Keratinocyte (primary cell): ENCODE results near the gene TIMM23. TPM values are rescaled to one million over a fixed set of nuclear protein-coding genes. Genes with fewer than 3 reads are reported as not detected.
"Not testable (repeated sequence)": the region's sequence is repeated elsewhere in the genome, so short reads cannot be mapped to it uniquely, and the experiment has no call there.

Source experiments
- DNase-seq: peaks from one replicate; pipeline ENCODE4 v3.0.0-alpha.2; 2011; ENCODE audit warnings: low read depth, missing footprints, low spot score
- FAIRE-seq: peaks from 2 replicates; lab custom pipeline; 2011; peaks lifted over from hg19 to GRCh38; lab: Jason Lieb, UNC
- H2AFZ ChIP-seq: 2 replicates; pipeline ENCODE4 v1.6.0; 2012; ENCODE audit warnings: low read length, control low read depth, inconsistent platforms; ENCODE audit not compliant: control insufficient read depth
- H3K27ac ChIP-seq: 2 replicates; pipeline ENCODE4 v1.5.1; 2011; ENCODE audit warnings: low read length; ENCODE audit not compliant: control insufficient read depth, insufficient read depth
- H3K27me3 ChIP-seq: 3 replicates; pipeline ENCODE4 v1.6.0; 2011; ENCODE audit warnings: low read length; ENCODE audit not compliant: control insufficient read depth, insufficient read depth; ENCODE audit errors: extremely low read depth
- H3K36me3 ChIP-seq, 2 experiments: 2 replicates in 1 of 2; 3 replicates in 1 of 2; pipeline ENCODE4 v1.5.1; 2011; ENCODE audit warnings: low read length in 2 of 2, mild to moderate bottlenecking in 1 of 2; ENCODE audit not compliant: control insufficient read depth in 2 of 2, insufficient read depth in 2 of 2; ENCODE audit errors: extremely low read depth in 1 of 2
- H3K4me1 ChIP-seq: 3 replicates; pipeline ENCODE4 v1.5.1; 2011; ENCODE audit warnings: low read length; ENCODE audit not compliant: control insufficient read depth, insufficient read depth; ENCODE audit errors: extremely low read depth
- H3K4me2 ChIP-seq: 3 replicates; pipeline ENCODE4 v1.6.0; 2011; ENCODE audit warnings: low read depth, low read length; ENCODE audit not compliant: control insufficient read depth, insufficient read depth; ENCODE audit errors: extremely low read depth
- H3K4me3 ChIP-seq, 3 experiments: fragments of 200-600 bp in 1 of 3; sonication (generic) in 1 of 3; 2 replicates in 2 of 3; 3 replicates in 1 of 3; pipeline ENCODE4 v1.5.1; 2011 to 2016; ENCODE audit warnings: low read length in 3 of 3, mild to moderate bottlenecking in 3 of 3, control low read depth in 2 of 3, inconsistent platforms in 1 of 3, low read depth in 1 of 3, mixed read lengths in 1 of 3, mixed run types in 1 of 3, moderate library complexity in 1 of 3; ENCODE audit not compliant: control insufficient read depth in 2 of 3, insufficient read depth in 2 of 3; ENCODE audit errors: extremely low read depth in 1 of 3
- H3K79me2 ChIP-seq: 2 replicates; pipeline ENCODE4 v1.6.0; 2012; ENCODE audit warnings: low read length; ENCODE audit not compliant: control insufficient read depth, insufficient read depth
- H3K9ac ChIP-seq: 3 replicates; pipeline ENCODE4 v1.6.0; 2011; ENCODE audit warnings: low read length; ENCODE audit not compliant: control insufficient read depth, insufficient read depth; ENCODE audit errors: extremely low read depth
- H3K9me1 ChIP-seq: 3 replicates; pipeline ENCODE4 v1.6.0; 2011; ENCODE audit warnings: low read length; ENCODE audit not compliant: control insufficient read depth, insufficient read depth; ENCODE audit errors: extremely low read depth
- H3K9me3 ChIP-seq: 2 replicates; pipeline ENCODE4 v1.5.1; 2012; ENCODE audit warnings: low read depth, low read length; ENCODE audit not compliant: control insufficient read depth
- H4K20me1 ChIP-seq: 3 replicates; pipeline ENCODE4 v1.6.0; 2011; ENCODE audit warnings: low read length; ENCODE audit not compliant: control insufficient read depth, insufficient read depth; ENCODE audit errors: extremely low read depth
- EZH2 ChIP-seq: IDR thresholded peaks from one replicate; pipeline ENCODE4 v1.6.1; 2012; ENCODE audit warnings: inconsistent platforms, mild to moderate bottlenecking, low read length, moderate library complexity
- dilution Hi-C: fragments of 300-500 bp; cut with MboI; formaldehyde crosslinking; loops from one replicate; pipeline ENCODE4 v1.7.0; 2020; ENCODE audit warnings: low sequenced_read_pairs; ENCODE audit not compliant: extremely low pct_ligation_motif_present
- polyA plus RNA-seq, 5 experiments: library from polyadenylated mRNA; depleted of rRNA in 3 of 5; stranded (reverse) in 3 of 5; stranded (forward) in 1 of 5; unstranded in 1 of 5; fragments of >200 nt; gene quantifications; 1 replicate in 1 of 5; 2 replicates in 3 of 5; 3 replicates in 1 of 5; pipeline versions ENCODE4 v1.2.1 to v1.2.3, GENCODE V29; 2011 to 2012; ENCODE audit warnings: missing spikeins in 2 of 5, low read depth in 1 of 5, low replicate concordance in 1 of 5
- TF ChIP-seq, protein P1 (sequence below), 3 experiments: IDR thresholded peaks in 1 of 3; conservative IDR thresholded peaks in 1 of 3; optimal IDR thresholded peaks in 1 of 3; 2 replicates in 2 of 3; 3 replicates in 1 of 3; pipeline versions ENCODE3 to v1.5.1; 2011; ENCODE audit warnings: low read length in 3 of 3, mild to moderate bottlenecking in 3 of 3, moderate library complexity in 2 of 3, control low read depth in 1 of 3, inconsistent platforms in 1 of 3; ENCODE audit not compliant: insufficient read depth in 2 of 3; ENCODE audit errors: extremely low read depth in 1 of 3

Gene TIMM23
- polyA plus RNA-seq, 1 donor (not counting 4 experiments of a cell fraction or from before 2014, with no cell fraction given) = 172 TPM

DNA sequence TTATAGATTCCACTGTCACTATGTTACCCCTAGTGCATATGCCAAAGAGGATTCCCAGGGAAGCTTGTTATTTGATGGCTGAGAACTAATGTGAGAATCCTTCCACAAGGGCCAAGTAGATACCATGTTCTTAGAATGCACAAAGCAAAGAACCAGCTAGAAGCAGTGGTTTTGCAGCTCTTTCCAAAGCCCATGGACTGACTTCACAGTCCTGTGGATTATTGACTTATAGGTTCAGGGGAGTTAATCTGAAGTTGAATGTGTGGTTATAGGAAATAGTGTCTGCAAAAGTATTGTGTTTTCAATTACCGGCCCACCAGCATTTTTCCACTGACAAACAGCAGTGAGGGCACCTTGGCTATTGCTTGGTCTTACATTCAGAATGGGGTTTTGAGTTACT lies 28.2 kb downstream of the TIMM23 start:
- FAIRE-seq (no peak), DNase-seq (no peak)
- peaks cover 4% of the 10 kb centered on the region for H3K79me2 ChIP-seq
- dilution Hi-C loops = no loop called here
- no peaks in the 10 kb centered on the region for H3K27me3 ChIP-seq
- no peak overlapping the region for H2AFZ ChIP-seq
- H3K4me3 ChIP-seq = no peak overlapping the region
- no peaks in the 10 kb centered on the region for H3K9me3 ChIP-seq
- no peak overlapping the region for H3K9ac ChIP-seq
- H4K20me1 ChIP-seq = peaks cover 3% of the 10 kb centered on the region
- no peaks in the 10 kb centered on the region for H3K4me1 ChIP-seq
- H3K27ac ChIP-seq = no peak overlapping the region
- H3K4me2 ChIP-seq = no peak overlapping the region
- no peak for TF ChIP-seq EZH2
- TF ChIP-seq, protein P1, sequence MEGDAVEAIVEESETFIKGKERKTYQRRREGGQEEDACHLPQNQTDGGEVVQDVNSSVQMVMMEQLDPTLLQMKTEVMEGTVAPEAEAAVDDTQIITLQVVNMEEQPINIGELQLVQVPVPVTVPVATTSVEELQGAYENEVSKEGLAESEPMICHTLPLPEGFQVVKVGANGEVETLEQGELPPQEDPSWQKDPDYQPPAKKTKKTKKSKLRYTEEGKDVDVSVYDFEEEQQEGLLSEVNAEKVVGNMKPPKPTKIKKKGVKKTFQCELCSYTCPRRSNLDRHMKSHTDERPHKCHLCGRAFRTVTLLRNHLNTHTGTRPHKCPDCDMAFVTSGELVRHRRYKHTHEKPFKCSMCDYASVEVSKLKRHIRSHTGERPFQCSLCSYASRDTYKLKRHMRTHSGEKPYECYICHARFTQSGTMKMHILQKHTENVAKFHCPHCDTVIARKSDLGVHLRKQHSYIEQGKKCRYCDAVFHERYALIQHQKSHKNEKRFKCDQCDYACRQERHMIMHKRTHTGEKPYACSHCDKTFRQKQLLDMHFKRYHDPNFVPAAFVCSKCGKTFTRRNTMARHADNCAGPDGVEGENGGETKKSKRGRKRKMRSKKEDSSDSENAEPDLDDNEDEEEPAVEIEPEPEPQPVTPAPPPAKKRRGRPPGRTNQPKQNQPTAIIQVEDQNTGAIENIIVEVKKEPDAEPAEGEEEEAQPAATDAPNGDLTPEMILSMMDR (optimal IDR thresholded peaks at IDR 0.05 in 1 of 3, IDR thresholded peaks at IDR 0.05 in 1 of 3, conservative IDR thresholded peaks at IDR 0.05 in 1 of 3; ENCODE audit: extremely low read depth in 1 of 3, insufficient read depth in 2 of 3, low read length in 3 of 3) = no peak
- H3K9me1 ChIP-seq = no peaks in the 10 kb centered on the region
- H3K36me3 ChIP-seq = peaks cover 14 to 16% of the 10 kb centered on the region in 2 experiments

DNA sequence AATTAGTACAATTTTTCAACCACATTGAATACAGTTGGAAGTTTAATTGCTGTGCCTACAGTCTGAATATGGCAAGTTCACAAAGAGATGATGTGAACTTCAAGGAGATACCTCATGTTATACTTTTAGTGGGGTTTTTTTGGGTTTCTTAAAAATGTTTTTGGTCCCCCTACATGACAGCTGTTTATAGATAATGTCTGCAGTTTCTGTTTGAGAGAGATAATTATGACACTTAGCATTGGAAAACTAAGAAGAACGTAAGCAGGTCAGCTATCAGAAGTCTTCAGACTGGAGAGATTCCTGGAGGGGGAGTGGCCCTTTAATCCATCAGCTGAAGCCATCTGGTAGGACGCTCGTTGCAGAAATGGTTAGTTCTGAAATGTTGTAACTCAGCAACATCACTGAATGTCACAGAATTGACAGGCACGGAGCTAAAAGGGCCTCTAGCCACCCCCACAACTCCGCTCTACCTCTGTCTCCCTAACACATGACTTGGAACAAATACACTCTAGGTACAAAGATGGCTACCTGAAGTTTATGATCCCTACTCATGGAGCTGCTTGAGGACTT lies 29.0 kb downstream of the TIMM23 start:
- no peak overlapping the region for H3K9ac ChIP-seq
- H3K79me2 ChIP-seq = peaks cover 4% of the 10 kb centered on the region
- no peak overlapping the region for H3K27ac ChIP-seq
- H3K9me1 ChIP-seq = no peaks in the 10 kb centered on the region
- peaks cover 4% of the 10 kb centered on the region for H3K4me1 ChIP-seq
- dilution Hi-C loops = no loop called here
- FAIRE-seq (no peak), DNase-seq (no peak)
- no peaks in the 10 kb centered on the region for H3K9me3 ChIP-seq
- no peak for TF ChIP-seq EZH2
- TF ChIP-seq, protein P1 (optimal IDR thresholded peaks at IDR 0.05 in 1 of 3, IDR thresholded peaks at IDR 0.05 in 1 of 3, conservative IDR thresholded peaks at IDR 0.05 in 1 of 3; ENCODE audit: extremely low read depth in 1 of 3, insufficient read depth in 2 of 3, low read length in 3 of 3) = no peak
- H4K20me1 ChIP-seq = peaks cover 3% of the 10 kb centered on the region
- no peaks in the 10 kb centered on the region for H3K27me3 ChIP-seq
- no peak overlapping the region for H3K4me2 ChIP-seq
- H3K36me3 ChIP-seq = peaks cover 16% of the 10 kb centered on the region in 2 experiments
- no peak overlapping the region for H2AFZ ChIP-seq
- H3K4me3 ChIP-seq = no peak overlapping the region

- H3K4me1 ChIP-seq, dilution Hi-C loops, H4K20me1 ChIP-seq, H3K9ac ChIP-seq, H3K27me3 ChIP-seq, H3K4me2 ChIP-seq, H3K9me1 ChIP-seq, FAIRE-seq, H3K9me3 ChIP-seq, DNase-seq, H3K4me3 ChIP-seq, H3K27ac ChIP-seq, H3K79me2 ChIP-seq, H2AFZ ChIP-seq: not testable (repeated sequence)
- H3K36me3 ChIP-seq = peaks cover 18 to 24% of the 10 kb centered on the region in 2 experiments
These were observed 29.9 kb downstream of the TIMM23 start for GRCh38 chr10:46002189-46002687.
